GM12878 (cell line): Measurements from ENCODE around the gene TMC6. TPM values are rescaled to one million over a fixed set of nuclear protein-coding genes. Genes with fewer than 3 reads are reported as not detected.
A peak's percentile ranks its signal among the peaks of the same experiment; 100 is the strongest.

Source experiments
- ATAC-seq: fragments of 200-7000 bp; cut with Tn5 transposase; 3 replicates; pipeline ENCODE4 v1.9.1; 2020; ENCODE audit warnings: mild to moderate bottlenecking, moderate library complexity
- BruUV-seq: library from RNA; stranded (reverse); fragments of 400-500 nt; replicated peaks from 2 replicates; lab custom pipeline; 2021; lab: Mats Ljungman, UMichigan
- CTCF ChIA-PET: fragments of 300-600 bp; sonication (Branson Sonifier 250); formaldehyde crosslinking; extraction: SDS; loops from one replicate; lab custom pipeline; 2021; ENCODE audit warnings: inconsistent platforms; lab: Yijun Ruan, JAX
- POLR2A ChIA-PET: fragments of 350-600 bp; formaldehyde crosslinking; extraction: SDS; loops from one replicate; lab custom pipeline; 2021; ENCODE audit warnings: inconsistent platforms; lab: Charles Lee
- RAD21 ChIA-PET: fragments of 300-600 bp; sonication (Branson Sonifier 250); formaldehyde crosslinking; loops from one replicate; lab custom pipeline; 2023; ENCODE audit warnings: antibody characterized with exemption; ENCODE audit not compliant: unreplicated experiment; lab: Charles Lee
- SMC1A ChIA-PET: fragments of 300-600 bp; sonication (Branson Sonifier 250); formaldehyde crosslinking; loops from one replicate; lab custom pipeline; 2023; ENCODE audit not compliant: unreplicated experiment, uncharacterized antibody; lab: Charles Lee
- DNase-seq: peaks from one replicate; pipeline ENCODE4 v3.0.0-alpha.2; 2011; ENCODE audit warnings: low read depth, low spot score
- FAIRE-seq: peaks from 3 replicates; lab custom pipeline; 2011; peaks lifted over from hg19 to GRCh38; lab: Jason Lieb, UNC
- H2AFZ ChIP-seq: 2 replicates; pipeline ENCODE4 v1.6.0; 2011; ENCODE audit warnings: low read depth, low read length, control low read depth; ENCODE audit not compliant: control insufficient read depth
- H3K27ac ChIP-seq: 2 replicates; pipeline ENCODE4 v1.5.1; 2011; ENCODE audit warnings: control low read depth; ENCODE audit not compliant: control insufficient read depth, insufficient read depth
- H3K27me3 ChIP-seq, 2 experiments: replicated peaks in 1 of 2; 2 replicates each; pipeline versions ENCODE4 v1.6.0 to v1.6.1; 2011; ENCODE audit warnings: low read length in 1 of 2; ENCODE audit not compliant: control insufficient read depth in 2 of 2, insufficient read depth in 2 of 2
- H3K36me3 ChIP-seq, 2 experiments: 2 replicates each; pipeline ENCODE4 v1.5.1; 2011; ENCODE audit warnings: low read length in 1 of 2; ENCODE audit not compliant: control insufficient read depth in 2 of 2, insufficient read depth in 2 of 2
- H3K4me1 ChIP-seq: 2 replicates; pipeline ENCODE4 v1.6.1; 2011; ENCODE audit warnings: mild to moderate bottlenecking, low read length, moderate library complexity, mixed read lengths; ENCODE audit not compliant: control insufficient read depth, insufficient read depth
- H3K4me2 ChIP-seq: 2 replicates; pipeline ENCODE4 v1.6.0; 2011; ENCODE audit warnings: control low read depth; ENCODE audit not compliant: control insufficient read depth, insufficient read depth
- H3K4me3 ChIP-seq: fragments of 200-600 bp; sonication (generic); 2 replicates; pipeline ENCODE4 v1.5.1; 2016
- H3K79me2 ChIP-seq: 2 replicates; pipeline ENCODE4 v1.6.0; 2011; ENCODE audit warnings: low read length; ENCODE audit not compliant: control insufficient read depth, insufficient read depth
- H3K9ac ChIP-seq: 2 replicates; pipeline ENCODE4 v1.8.0; 2011; ENCODE audit warnings: low read length, control low read depth, mixed read lengths; ENCODE audit not compliant: control insufficient read depth, insufficient read depth
- H3K9me3 ChIP-seq: replicated peaks from 3 replicates; pipeline ENCODE4 v1.5.1; 2011; ENCODE audit warnings: mild to moderate bottlenecking, low read length; ENCODE audit not compliant: control insufficient read depth, insufficient read depth
- H4K20me1 ChIP-seq: 2 replicates; pipeline ENCODE4 v1.6.0; 2011; ENCODE audit not compliant: control insufficient read depth, insufficient read depth
- BCL3 ChIP-seq: IDR thresholded peaks from 2 replicates; pipeline ENCODE4 v1.6.1; 2011; ENCODE audit warnings: borderline replicate concordance, low read depth, mild to moderate bottlenecking, moderate library complexity, low read length; ENCODE audit not compliant: insufficient read depth, poor library complexity, severe bottlenecking
- BRCA1 ChIP-seq: IDR thresholded peaks from 2 replicates; pipeline ENCODE4 v1.6.1; 2011; ENCODE audit warnings: low read depth, low read length, improper control_type of control experiment
- CBX3 ChIP-seq: fragments of 200-600 bp; sonication (generic); IDR thresholded peaks from 2 replicates; pipeline ENCODE4 v1.6.1; 2016; ENCODE audit warnings: low read depth, borderline replicate concordance
- HSF1 ChIP-seq: fragments of 150-350 bp; IDR thresholded peaks from 2 replicates; pipeline ENCODE4 v1.6.1; 2014; ENCODE audit warnings: mild to moderate bottlenecking, low read depth, low read length
- MYC ChIP-seq: IDR thresholded peaks from 2 replicates; pipeline ENCODE4 v1.6.1; 2011; ENCODE audit warnings: mild to moderate bottlenecking, low read length, moderate library complexity, inconsistent platforms; ENCODE audit not compliant: insufficient read depth, insufficient replicate concordance, insufficient read length, severe bottlenecking
- NFYA ChIP-seq: IDR thresholded peaks from 2 replicates; pipeline ENCODE4 v1.6.1; 2011; ENCODE audit warnings: low read depth, mild to moderate bottlenecking, low read length, improper control_type of control experiment, borderline replicate concordance
- POLR2AphosphoS5 ChIP-seq: IDR thresholded peaks from 2 replicates; pipeline ENCODE4 v1.6.1; 2011; ENCODE audit warnings: mild to moderate bottlenecking, low read length, inconsistent platforms
- RCOR1 ChIP-seq: conservative IDR thresholded peaks from 2 replicates; pipeline ENCODE4 v1.6.1; 2012; ENCODE audit warnings: low read depth, low read length, improper control_type of control experiment
- RFX5 ChIP-seq: IDR thresholded peaks from 2 replicates; pipeline ENCODE4 v1.6.1; 2011; ENCODE audit warnings: low read depth, low read length, improper control_type of control experiment
- SMAD1 ChIP-seq: fragments of 450-650 bp; IDR thresholded peaks from 2 replicates; pipeline ENCODE4 v1.6.1; 2018; ENCODE audit warnings: mild to moderate bottlenecking, low read depth; ENCODE audit not compliant: partially characterized antibody
- SMARCA5 ChIP-seq: fragments of 450-650 bp; IDR thresholded peaks from 2 replicates; pipeline ENCODE4 v1.6.1; 2017; ENCODE audit warnings: mild to moderate bottlenecking
- STAT1 ChIP-seq: fragments of 450-650 bp; conservative IDR thresholded peaks from 2 replicates; pipeline ENCODE4 v1.6.1; 2014; ENCODE audit warnings: antibody characterized with exemption, mild to moderate bottlenecking
- SUPT20H ChIP-seq: IDR thresholded peaks from 2 replicates; pipeline ENCODE4 v1.6.1; 2011; ENCODE audit warnings: low read depth, mild to moderate bottlenecking, low read length, moderate library complexity, borderline replicate concordance; ENCODE audit not compliant: control insufficient read depth
- TCF3 ChIP-seq: IDR thresholded peaks from 2 replicates; pipeline ENCODE4 v1.6.1; 2012; ENCODE audit warnings: low read depth, mild to moderate bottlenecking, low read length, borderline replicate concordance; ENCODE audit not compliant: insufficient read depth
- ZBTB4 ChIP-seq: fragments of 450-650 bp; formaldehyde crosslinking; IDR thresholded peaks from 2 replicates; pipeline ENCODE4 v1.4.0; 2022; ENCODE audit warnings: mild to moderate bottlenecking, moderate library complexity
- ZNF217 ChIP-seq: fragments of 450-650 bp; IDR thresholded peaks from 2 replicates; pipeline ENCODE4 v1.6.1; 2017; ENCODE audit warnings: antibody characterized with exemption, mild to moderate bottlenecking
- ZZZ3 ChIP-seq: IDR thresholded peaks from 2 replicates; pipeline ENCODE4 v1.6.1; 2011; ENCODE audit warnings: low read depth; ENCODE audit not compliant: control insufficient read depth, insufficient read length
- WGBS: methylation state at CpG from one replicate; pipeline ENCODE4 v1.1.6; 2016; ENCODE audit warnings: low lambda C conversion rate; ENCODE audit not compliant: insufficient replicate concordance, insufficient coverage; ENCODE audit errors: missing lambda C conversion rate; 5-methylcytosine and 5-hydroxymethylcytosine counted together
- in situ Hi-C: fragments of 300-500 bp; cut with MboI; formaldehyde crosslinking; loops from 9 replicates; pipeline ENCODE4 v1.14.3; 2018; ENCODE audit warnings: mixed read lengths
- intact Hi-C: fragments of 100-400 bp; cut with micrococcal nuclease; formaldehyde crosslinking; loops from one replicate; pipeline ENCODE4 v1.14.2; 2022; ENCODE audit not compliant: unreplicated experiment
- polyA plus RNA-seq, 11 experiments: library from polyadenylated mRNA; depleted of rRNA in 4 of 11; unstranded in 6 of 11; stranded (reverse) in 5 of 11; fragments of >200 nt; fragmentation: Nextera tagmentation in 4 of 11; fragmentation: Illumina TruSeq in 1 of 11; extraction: Ambion mirVana in 4 of 11; extraction: Trizol in 1 of 11; gene quantifications; 1 replicate in 1 of 11; 2 replicates in 10 of 11; pipeline versions ENCODE4 v1.2.1 to v1.2.3, GENCODE V29; 2011 to 2016; ENCODE audit warnings: inconsistent platforms in 2 of 11, missing spikeins in 2 of 11, low read depth in 1 of 11
- total RNA-seq, 4 experiments: library from RNA; depleted of rRNA in 3 of 4; stranded (reverse); fragments of >200 nt in 3 of 4; fragmentation: Illumina TruSeq in 1 of 4; extraction: Trizol in 1 of 4; gene quantifications; 2 replicates each; pipeline versions ENCODE4 v1.2.1 to v1.2.3, GENCODE V29; 2013 to 2021

Gene TMC6
- total and polyA plus RNA-seq, 10 of the 15 experiments (the other 5 are each of a cell fraction or from before 2014, with no cell fraction given) = 1.9 to 232 (median 60.6) TPM

- ChIA-PET SMC1A (interaction anchor here (0.6 to 1.7 kb wide), 6 partner anchors 10 to 110 kb away, joined by 3 to 6 read pairs (median 4); no protein-coding TSS in a partner anchor), RAD21 (interaction anchor here (0.6 to 1.8 kb wide), 15 partner anchors 10 to 988 kb away, joined by 3 to 10 read pairs (median 4); no protein-coding TSS in a partner anchor), POLR2A (interaction anchor here (0.5 to 8.0 kb wide), 16 partner anchors 12 to 685 kb away, joined by 3 to 85 read pairs (median 4); partner anchors contain the start of genes SYNGR2 and TNRC6C), CTCF (interaction anchor here (1.0 to 12.7 kb wide), 8 partner anchors 6 to 120 kb away, joined by 3 to 100 read pairs (median 6); no protein-coding TSS in a partner anchor)
- peak within 1 kb of the TSS; percentile 93 for H3K27ac ChIP-seq
- peaks cover 59% of the 10 kb centered on the region for H3K4me1 ChIP-seq
- peaks cover 10 to 11% of the 10 kb centered on the region in 2 experiments; a peak in 3 of 4 replicates for H3K36me3 ChIP-seq
- under 1% methylated on average over 10 of the region's 10 CpGs for WGBS
- peak; percentile 91 for FAIRE-seq
- H3K9ac ChIP-seq = peak within 1 kb of the TSS; percentile 86
- ATAC-seq = peak; percentile 37
- in situ Hi-C loops = no loop called here
- intact Hi-C loops = no loop called here
- no peak for DNase-seq
- H2AFZ ChIP-seq = no peak within 1 kb of the TSS
- no peaks in the 10 kb centered on the region for H4K20me1 ChIP-seq
- BruUV-seq = no TSS peak
- peaks cover 96% of the 10 kb centered on the region for H3K79me2 ChIP-seq
- peak within 1 kb of the TSS; percentile 94 for H3K4me3 ChIP-seq
- H3K9me3 ChIP-seq = no peaks in the 10 kb centered on the region
- H3K27me3 ChIP-seq = no peaks in the 10 kb centered on the region
- H3K4me2 ChIP-seq = peak within 1 kb of the TSS; percentile 96
- TF ChIP-seq STAT1 (no peak), SUPT20H (no peak), SMARCA5 (no peak), BCL3 (no peak), NFYA (no peak), CBX3 (no peak), ZZZ3 (no peak), HSF1 (no peak), RFX5 (no peak), ZNF217 (no peak), RCOR1 (no peak), MYC (no peak), POLR2AphosphoS5 (peak; percentile 83), SMAD1 (peak; percentile 79), TCF3 (0 out of 2 replicates have a peak, but pooled peaks have one; percentile 8), BRCA1 (no peak), ZBTB4 (CRISPR knock-in tag) (no peak)
Measured at GRCh38 chr17:78130437-78131101, 2.0 kb upstream of the TMC6 start, which contains the start of gene TMC8. Gene TMC8 (plus strand): TSS chr17:78130771. CDS start chr17:78131589, 818 bp downstream.
